ENCODE results near the gene P3H2. TPM values are rescaled to one million over a fixed set of nuclear protein-coding genes. Genes with fewer than 3 reads are reported as not detected.

P3H2 gene
- total RNA-seq, 2 experiments from 2014 or later: not detected

- Mint-ChIP-seq H3K9me3 (no peaks in the 10 kb centered on the region), H3K4me3 (no peak overlapping the region), H3K27ac (no peak overlapping the region), H3K4me1 (ENCODE audit: low read depth) (no peaks in the 10 kb centered on the region), H3K36me3 (ENCODE audit: low read depth) (no peaks in the 10 kb centered on the region), H3K27me3 (ENCODE audit: low read depth) (peaks cover 24% of the 10 kb centered on the region)
- intact Hi-C loops (cut with micrococcal nuclease): loop anchor here (5.0 kb wide), 1 partner anchor 184 kb away; no protein-coding TSS in a partner anchor
- no peak for DNase-seq
- CTCF ChIA-PET: no interaction called here
These were observed 102.2 kb downstream of the P3H2 start for GRCh38 chr3:190018460-190018859.

- Mint-ChIP-seq H3K27ac (no peak overlapping the region), H3K36me3 (ENCODE audit: low read depth) (no peaks in the 10 kb centered on the region), H3K4me3 (no peak overlapping the region), H3K27me3 (ENCODE audit: low read depth) (peaks cover 21% of the 10 kb centered on the region), H3K9me3 (no peaks in the 10 kb centered on the region), H3K4me1 (ENCODE audit: low read depth) (no peaks in the 10 kb centered on the region)
- no peak for DNase-seq
- intact Hi-C loops (cut with micrococcal nuclease): loop anchor here (5.0 kb wide), 1 partner anchor 185 kb away; no protein-coding TSS in a partner anchor
- CTCF ChIA-PET: no interaction called here
These were observed 103.0 kb downstream of the P3H2 start for GRCh38 chr3:190017521-190018288.

- CTCF ChIA-PET: no interaction called here
- intact Hi-C loops (cut with micrococcal nuclease): loop anchor here (5.0 kb wide), 1 partner anchor 185 kb away; no protein-coding TSS in a partner anchor
- no peak for DNase-seq
- no peaks in the 10 kb centered on the region for H3K4me1 Mint-ChIP-seq (ENCODE audit: low read depth)
- no peaks in the 10 kb centered on the region for H3K36me3 Mint-ChIP-seq (ENCODE audit: low read depth)
- H3K4me3 Mint-ChIP-seq: no peak overlapping the region
- H3K27me3 Mint-ChIP-seq (ENCODE audit: low read depth): peaks cover 26% of the 10 kb centered on the region
- no peaks in the 10 kb centered on the region for H3K9me3 Mint-ChIP-seq
- H3K27ac Mint-ChIP-seq: no peak overlapping the region
These were observed 103.7 kb downstream of the P3H2 start for GRCh38 chr3:190016966-190017365.

DNA sequence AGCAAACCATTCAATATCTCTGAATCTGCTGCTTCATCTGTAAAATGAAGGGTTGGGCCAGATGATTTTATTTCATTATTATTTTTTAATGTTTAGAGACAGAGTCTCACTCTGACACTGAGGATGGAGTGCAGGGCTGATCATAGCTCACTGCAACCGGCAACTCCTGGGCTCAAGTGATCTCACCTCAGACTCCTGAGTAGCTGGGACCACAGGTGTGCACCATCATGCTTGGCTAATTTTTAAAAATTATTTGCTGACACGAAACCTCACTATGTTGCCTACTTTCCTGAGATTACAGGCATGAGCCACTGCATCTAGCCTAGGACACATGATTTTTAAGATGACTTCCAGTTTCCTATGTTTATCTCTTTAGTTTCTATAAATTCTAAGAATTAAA lies 105.8 kb downstream of the P3H2 start:
- no peaks in the 10 kb centered on the region for H3K36me3 Mint-ChIP-seq (ENCODE audit: low read depth)
- H3K27ac Mint-ChIP-seq: no peak overlapping the region
- CTCF ChIA-PET: no interaction called here
- no peak overlapping the region for H3K4me3 Mint-ChIP-seq
- H3K4me1 Mint-ChIP-seq (ENCODE audit: low read depth): no peaks in the 10 kb centered on the region
- peaks cover 26% of the 10 kb centered on the region for H3K27me3 Mint-ChIP-seq (ENCODE audit: low read depth)
- no peak for DNase-seq
- no peaks in the 10 kb centered on the region for H3K9me3 Mint-ChIP-seq
- intact Hi-C loops (cut with micrococcal nuclease): loop anchor here (5.0 kb wide), 1 partner anchor 187 kb away; no protein-coding TSS in a partner anchor

DNA sequence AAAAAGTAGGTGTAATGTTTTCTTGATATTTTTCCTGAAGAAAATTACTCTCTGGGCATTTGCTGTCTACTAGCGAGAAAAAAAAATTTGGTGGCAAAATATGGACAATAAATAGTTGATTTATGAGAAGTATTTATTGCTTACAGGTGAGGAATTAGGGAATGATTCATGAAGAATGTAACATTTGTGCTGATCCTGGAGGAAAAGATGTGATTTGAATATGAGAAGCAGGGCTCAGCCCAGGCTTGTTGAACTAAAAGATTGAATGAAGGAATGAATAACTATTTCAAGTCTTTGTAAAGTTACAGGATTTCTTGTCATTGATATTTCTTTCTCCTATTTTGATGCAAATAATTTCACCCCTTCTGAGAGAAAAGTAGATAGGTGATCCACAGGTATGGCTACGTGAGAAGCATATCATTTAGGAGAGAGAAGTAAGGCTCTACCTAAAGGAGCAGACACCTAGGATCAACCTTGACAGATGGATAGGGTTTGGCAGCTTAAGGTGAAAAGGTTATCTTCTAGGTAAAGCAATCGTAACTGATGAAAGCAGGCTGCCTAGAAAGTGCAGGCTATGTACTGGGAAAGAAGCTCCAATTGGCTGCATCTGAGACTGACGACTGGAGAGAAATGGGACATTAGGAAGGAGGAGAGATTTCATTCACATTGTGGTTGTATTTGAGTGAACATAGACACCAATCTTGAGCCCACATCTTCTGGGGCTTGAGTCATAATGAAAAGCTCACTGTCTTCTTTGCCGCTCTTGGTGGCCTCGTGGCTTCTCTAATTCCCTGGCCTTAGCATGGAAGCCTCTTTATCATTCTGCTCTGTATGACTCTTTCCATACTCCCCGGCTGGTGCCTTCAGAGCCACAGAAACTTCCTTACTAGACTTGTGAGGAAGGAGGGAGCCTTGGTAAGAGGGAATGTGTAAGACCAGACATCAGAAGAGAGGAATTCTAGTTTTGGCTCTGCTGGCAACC lies 106.5 kb downstream of the P3H2 start:
- Mint-ChIP-seq H3K9me3 (no peaks in the 10 kb centered on the region), H3K4me1 (ENCODE audit: low read depth) (no peaks in the 10 kb centered on the region)
- DNase-seq: no peak

DNA sequence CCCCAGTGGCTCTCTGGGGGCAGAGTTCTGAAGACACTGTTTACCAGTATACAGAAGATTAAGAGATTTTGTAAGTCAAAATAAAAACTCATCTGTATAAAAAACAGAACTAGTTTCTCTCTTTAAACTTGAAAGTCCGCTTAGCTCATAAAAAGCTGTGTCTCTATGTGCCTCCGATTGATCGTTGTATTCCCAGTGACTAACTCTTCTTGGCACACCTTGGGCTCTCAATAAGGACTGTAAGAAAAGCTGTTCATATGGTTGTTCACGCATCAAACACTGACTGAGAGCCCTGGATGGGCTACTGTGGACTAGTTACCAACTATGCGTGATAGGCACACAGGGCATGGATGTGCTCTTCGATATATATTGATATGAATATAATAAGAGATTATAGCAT lies 107.9 kb downstream of the P3H2 start:
- no peaks in the 10 kb centered on the region for H3K36me3 Mint-ChIP-seq (ENCODE audit: low read depth)
- H3K27me3 Mint-ChIP-seq (ENCODE audit: low read depth): peaks cover 20% of the 10 kb centered on the region
- no peak overlapping the region for H3K27ac Mint-ChIP-seq
- no peak for DNase-seq
- CTCF ChIA-PET: interaction anchor here (0.6 to 1.1 kb wide), 2 partner anchors 11 to 310 kb away, joined by 3 read pairs; no protein-coding TSS in a partner anchor
- no peaks in the 10 kb centered on the region for H3K4me1 Mint-ChIP-seq (ENCODE audit: low read depth)
- intact Hi-C loops (cut with micrococcal nuclease): no loop called here
- no peak overlapping the region for H3K4me3 Mint-ChIP-seq
- H3K9me3 Mint-ChIP-seq: no peaks in the 10 kb centered on the region

More for the DNA sequence above, 106.5 kb downstream of the P3H2 start:
- Mint-ChIP-seq H3K36me3 (ENCODE audit: low read depth) (no peaks in the 10 kb centered on the region), H3K27me3 (ENCODE audit: low read depth) (peaks cover 26% of the 10 kb centered on the region), H3K4me3 (no peak overlapping the region), H3K27ac (no peak overlapping the region)
- intact Hi-C loops (cut with micrococcal nuclease): no loop called here
- CTCF ChIA-PET: no interaction called here

GRCh38 chr3:190012314-190012782 lies 108.3 kb downstream of the P3H2 start:
- H3K27ac Mint-ChIP-seq: no peak overlapping the region
- peaks cover 17% of the 10 kb centered on the region for H3K27me3 Mint-ChIP-seq (ENCODE audit: low read depth)
- no peak overlapping the region for H3K4me3 Mint-ChIP-seq
- no peaks in the 10 kb centered on the region for H3K9me3 Mint-ChIP-seq
- H3K36me3 Mint-ChIP-seq (ENCODE audit: low read depth): no peaks in the 10 kb centered on the region
- H3K4me1 Mint-ChIP-seq (ENCODE audit: low read depth): no peaks in the 10 kb centered on the region
- intact Hi-C loops (cut with micrococcal nuclease): no loop called here
- DNase-seq: no peak
- CTCF ChIA-PET: interaction anchor here (0.6 to 1.1 kb wide), 2 partner anchors 10 to 311 kb away, joined by 3 read pairs; no protein-coding TSS in a partner anchor

- intact Hi-C loops (cut with micrococcal nuclease): no loop called here
- CTCF ChIA-PET: no interaction called here
- H3K36me3 Mint-ChIP-seq (ENCODE audit: low read depth): no peaks in the 10 kb centered on the region
- no peak for DNase-seq
- H3K27ac Mint-ChIP-seq: no peak overlapping the region
- H3K9me3 Mint-ChIP-seq: no peaks in the 10 kb centered on the region
- H3K4me3 Mint-ChIP-seq: no peak overlapping the region
- H3K4me1 Mint-ChIP-seq (ENCODE audit: low read depth): no peaks in the 10 kb centered on the region
- H3K27me3 Mint-ChIP-seq (ENCODE audit: low read depth): peaks cover 15% of the 10 kb centered on the region
These were observed 110.2 kb downstream of the P3H2 start for GRCh38 chr3:190010486-190010885.

GRCh38 chr3:190009614-190010013 lies 111.1 kb downstream of the P3H2 start:
- Mint-ChIP-seq H3K36me3 (ENCODE audit: low read depth) (no peaks in the 10 kb centered on the region), H3K9me3 (no peaks in the 10 kb centered on the region), H3K27me3 (ENCODE audit: low read depth) (peaks cover 13% of the 10 kb centered on the region), H3K4me1 (ENCODE audit: low read depth) (no peaks in the 10 kb centered on the region), H3K4me3 (no peak overlapping the region), H3K27ac (no peak overlapping the region)
- intact Hi-C loops (cut with micrococcal nuclease): no loop called here
- CTCF ChIA-PET: no interaction called here
- DNase-seq: no peak

DNA sequence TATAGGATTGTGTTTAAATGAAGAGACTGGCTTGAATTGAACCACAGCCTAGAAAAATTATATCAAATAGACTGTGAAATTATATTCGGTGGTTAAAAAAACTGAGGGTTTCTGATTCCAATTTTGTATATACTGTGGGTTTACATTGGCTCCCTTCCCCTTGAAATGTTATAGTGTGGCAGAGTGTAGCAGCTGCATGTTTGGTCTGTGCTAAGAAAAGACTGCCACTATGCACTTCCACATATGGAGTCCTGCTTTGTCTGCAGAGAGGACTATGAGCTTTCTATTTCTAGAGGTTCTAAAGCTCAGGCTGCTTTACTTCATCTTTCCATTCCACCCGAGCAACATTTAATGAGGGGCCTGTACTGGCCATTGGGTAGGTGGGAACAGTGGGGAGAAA lies 112.3 kb downstream of the P3H2 start:
- Mint-ChIP-seq H3K27me3 (ENCODE audit: low read depth) (peaks cover 13% of the 10 kb centered on the region), H3K36me3 (ENCODE audit: low read depth) (no peaks in the 10 kb centered on the region), H3K27ac (no peak overlapping the region), H3K4me1 (ENCODE audit: low read depth) (no peaks in the 10 kb centered on the region), H3K4me3 (no peak overlapping the region), H3K9me3 (no peaks in the 10 kb centered on the region)
- CTCF ChIA-PET: no interaction called here
- intact Hi-C loops (cut with micrococcal nuclease): no loop called here
- no peak for DNase-seq

- Mint-ChIP-seq H3K27me3 (ENCODE audit: low read depth) (peaks cover 10% of the 10 kb centered on the region), H3K4me1 (ENCODE audit: low read depth) (no peaks in the 10 kb centered on the region), H3K27ac (no peak overlapping the region), H3K4me3 (no peak overlapping the region), H3K9me3 (no peaks in the 10 kb centered on the region), H3K36me3 (ENCODE audit: low read depth) (no peaks in the 10 kb centered on the region)
- DNase-seq: no peak
- CTCF ChIA-PET: no interaction called here
- intact Hi-C loops (cut with micrococcal nuclease): no loop called here
These were observed 115.2 kb downstream of the P3H2 start for GRCh38 chr3:190005343-190006113.

DNA sequence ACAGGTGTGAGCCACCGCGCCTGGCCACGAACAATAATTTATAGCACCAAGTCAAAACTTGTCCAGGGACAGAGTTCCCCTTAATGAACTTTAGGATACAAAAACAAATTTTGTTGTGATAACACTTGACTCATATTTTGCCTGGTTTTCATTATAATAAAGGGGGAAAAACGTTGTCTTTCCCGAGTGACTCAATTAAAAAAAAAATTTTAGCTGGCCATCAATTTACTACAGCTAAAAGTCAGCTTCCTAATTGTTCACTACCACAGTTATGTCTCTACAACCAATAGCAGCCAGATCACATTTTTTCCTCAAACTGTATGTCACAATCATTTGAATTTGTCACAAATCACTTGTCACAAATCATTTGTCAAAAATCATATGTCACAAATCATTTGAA lies 116.0 kb downstream of the P3H2 start:
- DNase-seq: no peak
- no peaks in the 10 kb centered on the region for H3K36me3 Mint-ChIP-seq (ENCODE audit: low read depth)
- no peaks in the 10 kb centered on the region for H3K4me1 Mint-ChIP-seq (ENCODE audit: low read depth)
- no peaks in the 10 kb centered on the region for H3K9me3 Mint-ChIP-seq
- H3K27me3 Mint-ChIP-seq (ENCODE audit: low read depth): peaks cover 10% of the 10 kb centered on the region
- intact Hi-C loops (cut with micrococcal nuclease): no loop called here
- H3K4me3 Mint-ChIP-seq: no peak overlapping the region
- CTCF ChIA-PET: no interaction called here
- no peak overlapping the region for H3K27ac Mint-ChIP-seq

All from activated naive CD4-positive, alpha-beta T cell treated with anti-CD3 and anti-CD28 coated beads for 36 hours (primary cell).